GM04503 (cell line): Measurements from ENCODE around the gene HACE1.

Experiments
- DNase-seq: peaks from one replicate; pipeline ENCODE4 v3.0.0-alpha.2; 2012; ENCODE audit warnings: low read depth

Gene HACE1

GRCh38 chr6:104688283-104688969 lies 171.3 kb downstream of the HACE1 start:
- DNase-seq: no peak

DNA sequence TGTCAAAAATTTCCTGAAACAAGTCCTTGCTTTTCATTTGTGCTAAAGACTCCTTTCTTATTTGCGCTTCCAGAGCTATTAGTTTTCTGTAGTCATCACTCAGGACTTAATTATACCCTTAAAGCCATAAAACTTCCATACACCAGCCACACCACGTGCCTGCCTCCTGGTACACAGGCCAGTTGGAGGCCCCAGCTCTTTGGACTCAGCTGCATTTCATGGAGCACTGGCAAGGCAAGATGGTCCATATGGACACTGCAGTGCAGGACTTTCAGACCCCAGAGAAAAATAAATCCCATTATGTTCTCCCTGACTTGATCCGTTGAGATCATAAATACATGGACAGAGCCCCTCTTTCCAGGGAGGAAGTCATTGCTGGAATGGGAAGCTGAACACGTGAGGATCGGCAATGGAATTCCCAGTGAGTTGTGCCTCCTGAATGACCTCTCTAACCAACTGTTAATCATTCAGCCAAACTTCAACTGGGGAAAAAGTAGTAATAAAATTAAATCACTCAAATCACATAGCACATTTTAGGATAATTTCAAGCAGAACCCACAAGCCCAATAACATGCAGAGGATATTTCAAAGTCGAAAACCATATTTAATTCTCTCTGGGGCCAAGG lies 173.1 kb downstream of the HACE1 start:
- DNase-seq: no peak

GRCh38 chr6:104685871-104686549 lies 173.7 kb downstream of the HACE1 start:
- no peak for DNase-seq

DNA sequence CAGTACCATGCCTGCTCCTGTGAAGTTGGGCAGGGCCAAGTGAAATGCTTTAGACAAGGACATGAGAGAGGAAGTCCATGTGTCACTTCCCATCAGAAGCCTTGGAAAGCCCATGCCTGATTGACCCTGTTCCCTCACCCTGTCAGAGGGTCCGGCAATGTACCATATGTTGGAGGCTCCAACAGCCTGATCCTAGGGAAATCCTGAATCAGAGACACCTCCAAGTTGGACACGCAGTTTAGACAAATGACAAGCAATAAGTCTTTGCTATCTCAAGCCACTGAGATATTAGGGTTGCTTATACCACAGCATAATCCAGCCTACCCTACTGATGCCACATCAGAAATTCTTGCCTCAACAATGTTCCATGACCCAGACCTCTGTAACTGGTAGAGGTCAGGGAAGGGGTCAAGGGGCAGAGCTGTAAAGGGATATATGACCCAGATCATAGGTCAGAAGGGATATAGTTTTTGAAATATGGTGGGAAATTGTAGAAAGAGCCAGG lies 174.8 kb downstream of the HACE1 start:
- DNase-seq: no peak

GRCh38 chr6:104683809-104684208 lies 175.9 kb downstream of the HACE1 start:
- no peak for DNase-seq

DNA sequence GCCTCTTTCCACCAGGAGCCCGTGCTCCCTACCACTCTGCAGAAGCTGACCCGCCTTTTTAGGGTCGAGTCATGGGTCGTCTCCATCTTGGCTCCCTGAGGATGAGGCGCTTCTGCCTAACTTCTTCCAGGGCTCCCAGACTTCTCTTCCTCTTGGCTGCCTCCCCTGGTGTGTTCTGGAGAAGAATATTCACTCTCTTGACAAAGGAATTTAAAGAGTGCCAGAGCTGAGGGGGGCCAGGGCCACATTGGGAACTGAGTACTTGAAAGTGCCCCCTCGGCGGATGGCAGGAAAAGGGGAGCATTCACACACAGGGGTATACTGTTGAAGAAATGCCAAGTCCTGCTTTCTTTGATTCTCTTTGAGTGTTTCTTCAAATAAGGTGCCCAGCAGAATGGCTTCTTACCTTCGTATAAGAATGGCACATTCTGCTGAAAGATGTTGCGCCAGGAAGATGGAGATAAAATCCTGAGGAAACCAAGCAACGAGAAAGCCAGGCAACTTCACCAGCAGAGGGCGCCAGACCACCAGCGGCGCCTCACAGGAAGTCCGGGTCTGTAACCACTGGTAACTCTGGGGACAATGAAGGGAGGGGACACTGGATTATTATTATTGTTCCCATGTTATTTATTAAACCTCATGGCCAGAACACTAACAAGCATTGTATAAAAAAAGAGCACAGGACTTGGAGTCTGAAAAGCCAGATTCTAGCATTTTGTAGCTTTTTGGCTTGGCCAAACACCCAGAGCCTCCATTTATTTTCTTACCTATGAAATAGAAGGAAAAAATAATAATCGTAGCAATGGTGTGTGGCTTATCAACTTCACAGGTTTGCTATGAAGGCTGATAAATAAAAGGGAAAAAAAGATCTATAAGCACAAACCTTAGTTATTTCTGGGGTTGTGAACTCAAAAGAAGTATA lies 176.7 kb downstream of the HACE1 start:
- no peak for DNase-seq

DNA sequence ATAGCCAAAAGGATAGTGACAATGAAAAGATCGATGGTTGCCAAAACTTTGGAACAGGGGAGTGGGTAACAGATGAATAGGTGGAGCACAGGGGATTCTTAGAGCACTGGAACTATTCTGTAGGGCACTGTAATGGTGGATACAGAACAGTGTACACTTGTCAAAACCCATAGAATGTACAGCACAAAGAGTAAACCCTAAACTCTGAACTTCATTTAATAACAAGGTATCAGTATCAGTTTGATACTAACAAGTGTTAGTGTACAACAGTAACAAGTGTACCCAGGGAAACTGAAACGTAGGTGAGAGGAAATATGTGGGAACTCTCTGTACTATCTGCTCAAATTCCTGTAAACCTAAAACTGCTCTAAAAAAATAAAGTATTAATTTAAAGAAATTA lies 179.2 kb downstream of the HACE1 start:
- no peak for DNase-seq

DNA sequence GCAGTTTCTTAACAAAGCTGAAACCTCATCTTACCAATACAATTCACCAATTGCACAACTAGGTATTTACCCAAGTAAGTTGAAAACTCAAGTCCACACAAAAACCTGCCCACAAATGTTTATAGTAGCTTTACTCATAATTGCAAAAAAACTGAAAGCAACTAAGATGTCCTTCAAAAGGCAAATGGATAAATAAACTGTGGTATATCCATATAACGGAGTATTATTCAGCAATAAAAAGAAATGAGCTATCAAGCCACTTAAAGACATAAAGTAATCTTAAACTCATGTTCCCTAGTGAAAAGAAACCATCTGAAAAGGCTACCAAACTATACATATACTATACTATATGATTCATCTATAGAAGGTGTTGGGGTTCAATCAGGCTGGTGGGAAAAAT lies 179.7 kb downstream of the HACE1 start:
- DNase-seq: no peak
